ENCODE measurements around the gene ARHGAP11A.
"Not testable (repeated sequence)": the region's sequence is repeated elsewhere in the genome, so short reads cannot be mapped to it uniquely, and the experiment has no call there.

The ARHGAP11A gene, protein sequence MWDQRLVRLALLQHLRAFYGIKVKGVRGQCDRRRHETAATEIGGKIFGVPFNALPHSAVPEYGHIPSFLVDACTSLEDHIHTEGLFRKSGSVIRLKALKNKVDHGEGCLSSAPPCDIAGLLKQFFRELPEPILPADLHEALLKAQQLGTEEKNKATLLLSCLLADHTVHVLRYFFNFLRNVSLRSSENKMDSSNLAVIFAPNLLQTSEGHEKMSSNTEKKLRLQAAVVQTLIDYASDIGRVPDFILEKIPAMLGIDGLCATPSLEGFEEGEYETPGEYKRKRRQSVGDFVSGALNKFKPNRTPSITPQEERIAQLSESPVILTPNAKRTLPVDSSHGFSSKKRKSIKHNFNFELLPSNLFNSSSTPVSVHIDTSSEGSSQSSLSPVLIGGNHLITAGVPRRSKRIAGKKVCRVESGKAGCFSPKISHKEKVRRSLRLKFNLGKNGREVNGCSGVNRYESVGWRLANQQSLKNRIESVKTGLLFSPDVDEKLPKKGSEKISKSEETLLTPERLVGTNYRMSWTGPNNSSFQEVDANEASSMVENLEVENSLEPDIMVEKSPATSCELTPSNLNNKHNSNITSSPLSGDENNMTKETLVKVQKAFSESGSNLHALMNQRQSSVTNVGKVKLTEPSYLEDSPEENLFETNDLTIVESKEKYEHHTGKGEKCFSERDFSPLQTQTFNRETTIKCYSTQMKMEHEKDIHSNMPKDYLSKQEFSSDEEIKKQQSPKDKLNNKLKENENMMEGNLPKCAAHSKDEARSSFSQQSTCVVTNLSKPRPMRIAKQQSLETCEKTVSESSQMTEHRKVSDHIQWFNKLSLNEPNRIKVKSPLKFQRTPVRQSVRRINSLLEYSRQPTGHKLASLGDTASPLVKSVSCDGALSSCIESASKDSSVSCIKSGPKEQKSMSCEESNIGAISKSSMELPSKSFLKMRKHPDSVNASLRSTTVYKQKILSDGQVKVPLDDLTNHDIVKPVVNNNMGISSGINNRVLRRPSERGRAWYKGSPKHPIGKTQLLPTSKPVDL

DNA sequence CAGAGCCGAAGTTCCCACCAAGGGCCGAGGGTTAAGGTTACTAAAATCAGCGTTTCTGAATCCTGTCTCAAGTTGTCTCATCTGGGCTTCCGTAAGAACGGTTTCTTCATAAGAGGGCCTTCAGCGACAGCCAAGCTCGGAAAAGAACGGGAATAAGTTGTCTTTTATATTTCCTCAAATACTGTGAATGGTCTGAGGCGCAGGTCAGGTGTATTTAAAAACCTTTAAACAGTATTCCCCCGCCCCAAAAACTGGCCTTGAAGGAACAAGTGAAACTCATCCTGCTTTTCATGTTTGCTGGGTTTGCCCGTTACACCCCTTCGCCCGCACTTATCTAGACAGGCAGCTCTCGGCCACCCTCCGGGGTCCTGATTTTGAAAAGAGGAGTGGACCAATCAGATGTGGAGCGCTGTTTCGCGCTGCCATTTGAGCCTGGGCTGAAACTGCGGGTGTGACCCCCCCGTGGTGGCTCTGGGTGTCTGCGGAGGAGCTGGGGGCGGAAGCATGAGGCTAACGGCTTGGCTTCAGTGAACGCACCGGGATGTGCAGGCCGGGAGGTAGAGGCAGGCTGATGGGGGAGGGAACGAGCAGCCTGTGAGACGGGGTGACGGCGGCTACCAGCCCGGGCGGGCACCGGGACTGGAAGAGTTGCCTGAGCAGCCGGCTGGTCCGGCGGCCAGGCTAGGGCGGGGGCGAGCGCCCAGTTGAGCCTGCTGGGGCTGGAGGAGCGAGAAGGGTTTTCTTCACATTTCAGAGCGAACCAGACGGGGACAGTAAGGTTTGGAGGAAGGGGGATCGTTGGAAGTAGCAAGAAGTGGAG is at the start of gene ARHGAP11A:
ARHGAP11A (plus strand) TSS at position 454 of the 820 bp plus-strand sequence. CDS start 708 bp downstream, outside the sequence.
- DNase-seq: peak; percentile 93

DNA sequence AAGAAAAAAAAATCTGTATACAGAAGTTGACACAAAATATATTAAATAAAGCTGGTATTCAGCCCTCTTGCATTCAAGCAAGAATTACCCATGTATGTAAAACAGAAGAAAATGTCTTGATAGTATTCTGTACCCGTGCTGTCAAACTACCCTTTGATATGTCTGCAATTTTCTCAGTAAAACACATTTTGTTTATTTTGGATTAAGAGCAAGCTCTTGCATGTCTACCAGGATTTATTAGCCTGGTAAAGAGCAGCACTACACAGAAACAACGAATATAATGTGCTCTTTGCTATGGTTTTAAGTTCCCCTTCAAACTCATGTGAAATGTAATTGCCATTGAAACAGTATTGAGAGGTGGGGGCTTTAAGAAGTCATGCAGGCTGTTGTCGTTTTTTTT is 46.3 kb upstream of the ARHGAP11A start:
- not testable (repeated sequence) for DNase-seq

DNA sequence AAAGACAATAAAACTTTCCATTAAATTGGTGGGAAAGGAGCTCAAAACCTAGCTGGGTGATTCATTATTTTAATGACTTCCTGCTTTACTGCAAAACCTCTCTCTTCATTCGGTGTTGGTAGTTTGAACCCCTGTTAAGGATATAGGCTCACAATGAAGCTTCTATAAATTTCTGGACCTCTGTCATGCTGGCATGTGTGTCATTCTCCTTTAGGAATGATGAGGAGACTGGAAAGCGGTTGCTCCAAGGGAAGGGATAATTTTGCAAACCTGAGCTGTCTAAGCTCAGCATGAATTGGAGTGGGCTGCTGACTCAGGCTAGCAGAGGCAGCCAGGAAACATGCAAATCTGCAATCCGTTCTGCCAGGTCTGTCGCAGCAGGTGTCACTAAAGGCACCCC is 36.8 kb upstream of the ARHGAP11A start:
- DNase-seq: not testable (repeated sequence)

DNA sequence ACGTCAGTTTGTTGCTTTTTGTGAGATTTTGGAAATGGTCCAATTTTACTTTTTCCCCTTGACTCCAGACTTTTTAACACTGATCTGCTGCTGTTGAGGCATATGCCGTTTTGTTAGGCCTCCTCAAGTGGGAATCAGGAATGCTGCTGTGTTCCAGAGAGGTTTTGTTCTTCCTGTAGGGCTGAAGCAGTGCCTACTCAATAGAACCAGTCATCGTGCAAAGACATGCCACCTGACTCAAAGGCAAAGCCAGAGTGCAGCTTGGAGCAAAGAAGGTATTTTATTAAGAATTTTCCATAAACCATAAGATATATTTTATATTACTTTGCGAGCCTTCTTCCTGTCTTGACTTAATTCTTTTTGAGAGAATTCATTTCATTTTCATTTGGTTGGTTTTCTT is 29.5 kb upstream of the ARHGAP11A start:
- DNase-seq: not testable (repeated sequence)

DNA sequence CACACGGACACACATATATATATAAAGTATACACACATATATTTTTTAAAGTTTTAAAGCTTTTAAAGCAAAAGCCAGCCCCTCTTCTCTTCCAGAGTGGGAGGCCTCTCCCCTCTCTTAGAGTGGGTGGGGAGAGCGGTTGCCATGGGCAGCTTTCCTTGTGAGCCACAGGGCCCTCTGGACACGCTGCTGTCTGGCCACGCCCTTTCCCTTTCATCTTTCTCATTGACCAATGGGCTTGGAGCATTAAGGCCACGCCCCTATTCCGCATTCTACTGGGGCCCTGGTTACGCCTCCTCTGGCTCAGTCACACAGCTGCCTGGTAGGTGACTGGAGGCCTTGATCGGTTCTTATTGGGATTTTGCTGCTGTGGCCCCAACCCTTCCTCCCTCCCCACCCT is 22.2 kb upstream of the ARHGAP11A start, which contains the start of gene GOLGA8N:
GOLGA8N (plus strand) TSS at position 306 of the 400 bp plus-strand sequence.
- not testable (repeated sequence) for DNase-seq

DNA sequence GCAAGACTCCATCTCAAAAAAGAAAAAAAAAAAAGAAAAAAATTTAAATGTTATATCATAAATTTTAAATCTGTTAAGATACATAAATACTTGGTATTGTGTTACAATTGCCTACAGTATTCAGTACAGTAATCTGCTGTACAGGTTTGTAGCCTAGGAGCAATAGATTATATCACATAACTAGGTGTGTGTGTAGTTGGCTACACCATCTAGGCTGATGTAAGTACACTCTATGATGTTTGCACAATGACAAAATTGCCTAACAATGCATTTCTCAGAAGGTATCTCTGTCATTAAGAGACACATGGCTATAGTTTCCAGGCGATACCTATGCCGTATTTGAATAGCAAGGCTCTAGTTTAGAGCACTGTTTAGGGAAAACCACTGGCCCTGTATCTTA is 5.8 kb upstream of the ARHGAP11A start:
- not testable (repeated sequence) for DNase-seq

DNA sequence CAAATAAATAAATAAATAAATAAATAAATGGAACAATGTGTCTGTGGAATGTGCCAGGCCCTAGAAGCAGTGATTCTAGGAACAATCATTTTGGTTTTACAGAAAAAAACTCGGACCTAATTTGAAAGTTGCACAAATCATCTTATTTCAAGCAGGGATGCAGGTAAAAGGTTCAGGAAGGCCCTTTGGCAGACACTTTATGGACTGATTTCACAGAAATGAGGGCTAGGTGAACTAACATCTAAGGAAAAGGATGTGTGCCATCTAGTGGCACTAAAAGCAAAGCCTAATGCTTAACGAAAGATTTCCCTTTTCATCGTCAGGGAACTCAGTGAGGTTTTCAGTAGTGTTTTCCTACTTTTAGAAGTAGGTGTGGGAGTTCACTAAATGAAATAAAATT is 4.6 kb upstream of the ARHGAP11A start:
- DNase-seq: peak; percentile 45

DNA sequence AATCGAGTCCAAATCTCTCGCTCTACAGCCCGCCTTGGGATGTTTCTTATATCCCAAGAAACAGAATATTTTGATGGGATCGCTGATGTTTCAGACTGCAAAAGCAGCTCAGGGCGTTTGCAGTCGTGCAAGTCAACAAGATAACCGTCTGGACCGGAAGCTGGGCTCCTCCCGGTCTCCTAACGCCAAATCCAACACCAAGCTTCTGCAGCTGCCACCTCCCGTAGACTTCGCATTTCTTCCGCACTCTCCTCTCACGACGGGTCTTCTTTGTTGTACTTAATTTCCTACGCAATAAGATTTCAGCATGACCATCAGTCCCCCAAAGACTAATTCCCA is 623 bp upstream of the ARHGAP11A start:
- DNase-seq: not testable (repeated sequence)

DNA sequence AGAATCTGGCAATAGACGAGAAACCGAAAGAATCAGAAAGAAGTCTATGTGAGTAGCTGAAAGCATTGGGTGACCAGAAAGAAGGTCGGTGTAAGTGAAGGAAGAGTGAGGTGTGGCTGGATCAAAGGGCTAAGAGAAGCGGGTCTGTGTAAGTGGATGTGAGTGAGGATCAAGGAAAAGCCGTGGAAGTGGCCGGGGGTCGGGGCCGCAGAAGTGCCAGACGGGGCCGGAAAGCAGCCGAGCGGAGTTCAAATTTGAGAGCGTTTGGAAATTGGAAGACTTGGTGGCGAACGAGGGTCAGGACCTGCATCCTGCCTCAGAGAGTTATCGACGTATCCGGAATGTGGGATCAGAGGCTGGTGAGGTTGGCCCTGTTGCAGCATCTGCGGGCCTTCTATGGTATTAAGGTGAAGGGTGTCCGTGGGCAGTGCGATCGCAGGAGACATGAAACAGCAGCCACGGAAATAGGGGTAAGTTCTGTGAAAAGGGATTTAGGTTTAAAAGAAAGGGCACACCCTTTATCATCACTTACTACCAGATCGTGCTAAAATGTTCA is 645 bp downstream of the ARHGAP11A start:
- peak; percentile 39 for DNase-seq

DNA sequence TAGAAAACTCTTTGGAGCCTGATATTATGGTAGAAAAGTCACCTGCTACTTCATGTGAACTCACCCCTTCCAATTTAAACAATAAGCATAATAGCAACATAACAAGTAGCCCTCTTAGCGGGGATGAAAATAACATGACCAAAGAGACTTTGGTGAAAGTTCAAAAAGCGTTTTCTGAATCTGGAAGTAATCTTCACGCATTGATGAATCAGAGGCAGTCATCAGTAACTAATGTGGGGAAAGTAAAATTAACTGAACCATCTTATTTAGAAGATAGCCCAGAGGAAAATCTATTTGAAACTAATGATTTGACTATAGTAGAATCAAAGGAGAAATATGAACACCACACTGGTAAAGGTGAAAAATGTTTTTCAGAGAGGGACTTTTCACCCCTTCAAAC is 21.1 kb downstream of the ARHGAP11A start:
- DNase-seq: no peak

DNA sequence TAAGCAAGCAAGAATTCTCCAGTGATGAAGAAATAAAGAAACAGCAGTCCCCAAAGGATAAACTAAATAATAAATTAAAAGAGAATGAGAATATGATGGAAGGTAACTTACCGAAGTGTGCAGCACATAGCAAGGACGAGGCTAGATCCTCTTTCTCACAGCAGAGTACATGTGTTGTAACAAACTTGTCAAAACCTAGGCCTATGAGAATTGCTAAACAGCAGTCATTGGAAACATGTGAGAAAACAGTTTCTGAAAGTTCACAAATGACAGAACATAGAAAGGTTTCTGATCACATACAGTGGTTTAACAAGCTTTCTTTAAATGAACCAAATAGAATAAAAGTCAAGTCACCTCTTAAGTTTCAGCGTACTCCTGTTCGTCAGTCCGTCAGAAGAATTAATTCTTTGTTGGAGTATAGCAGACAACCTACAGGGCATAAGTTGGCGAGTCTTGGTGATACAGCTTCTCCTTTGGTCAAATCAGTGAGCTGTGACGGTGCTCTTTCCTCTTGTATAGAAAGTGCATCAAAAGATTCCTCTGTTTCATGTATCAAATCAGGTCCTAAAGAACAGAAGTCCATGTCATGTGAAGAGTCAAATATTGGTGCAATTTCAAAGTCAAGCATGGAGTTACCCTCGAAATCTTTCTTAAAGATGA is 21.7 kb downstream of the ARHGAP11A start:
- DNase-seq: no peak

DNA sequence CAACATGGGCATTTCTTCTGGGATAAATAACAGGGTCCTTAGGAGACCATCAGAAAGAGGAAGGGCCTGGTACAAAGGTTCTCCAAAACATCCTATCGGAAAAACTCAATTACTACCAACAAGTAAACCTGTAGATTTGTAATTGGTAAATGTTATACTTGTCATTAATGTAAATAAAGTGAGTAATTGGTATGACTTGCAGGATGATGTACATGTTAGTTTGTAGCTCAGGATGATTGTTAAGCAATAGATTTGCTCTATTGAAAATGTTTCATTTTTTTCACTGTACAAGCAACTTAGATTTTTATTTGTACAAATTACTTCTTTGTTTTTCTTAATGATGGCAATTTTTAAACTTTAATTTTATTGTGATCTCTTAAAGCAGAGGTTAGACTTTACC is 22.4 kb downstream of the ARHGAP11A start:
- DNase-seq: no peak

DNA sequence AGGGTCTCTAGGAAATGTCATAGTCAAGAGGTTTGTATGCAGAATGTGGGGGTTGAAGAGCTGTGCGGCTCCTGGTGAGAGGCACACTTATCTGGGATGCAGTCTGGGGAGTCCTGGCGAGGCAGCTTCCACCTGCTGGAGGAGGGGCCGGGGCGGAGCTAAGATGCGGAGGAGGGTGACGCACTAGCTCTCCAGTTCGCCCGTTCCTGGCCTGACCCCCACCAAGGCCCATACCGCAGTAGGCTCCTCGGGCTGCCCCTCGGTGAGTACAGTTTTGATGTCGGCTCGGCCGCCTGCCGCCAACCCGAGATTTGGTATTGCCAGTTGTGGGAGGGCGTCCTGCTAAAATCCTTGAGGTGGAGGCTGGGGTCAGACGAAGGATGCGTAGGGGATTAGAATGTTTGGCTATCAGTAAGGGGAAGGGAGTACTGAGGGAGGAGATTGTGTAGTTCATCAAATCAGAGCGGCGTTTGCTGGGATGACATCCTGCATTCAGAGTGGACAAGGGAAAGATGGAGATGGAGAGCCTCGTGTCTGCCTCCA is 26.3 kb downstream of the ARHGAP11A start, which contains the start of gene SCG5:
SCG5 (plus strand) TSS at position 194 of the 543 bp plus-strand sequence. CDS start 1,883 bp downstream, outside the sequence.
- DNase-seq: no peak

DNA sequence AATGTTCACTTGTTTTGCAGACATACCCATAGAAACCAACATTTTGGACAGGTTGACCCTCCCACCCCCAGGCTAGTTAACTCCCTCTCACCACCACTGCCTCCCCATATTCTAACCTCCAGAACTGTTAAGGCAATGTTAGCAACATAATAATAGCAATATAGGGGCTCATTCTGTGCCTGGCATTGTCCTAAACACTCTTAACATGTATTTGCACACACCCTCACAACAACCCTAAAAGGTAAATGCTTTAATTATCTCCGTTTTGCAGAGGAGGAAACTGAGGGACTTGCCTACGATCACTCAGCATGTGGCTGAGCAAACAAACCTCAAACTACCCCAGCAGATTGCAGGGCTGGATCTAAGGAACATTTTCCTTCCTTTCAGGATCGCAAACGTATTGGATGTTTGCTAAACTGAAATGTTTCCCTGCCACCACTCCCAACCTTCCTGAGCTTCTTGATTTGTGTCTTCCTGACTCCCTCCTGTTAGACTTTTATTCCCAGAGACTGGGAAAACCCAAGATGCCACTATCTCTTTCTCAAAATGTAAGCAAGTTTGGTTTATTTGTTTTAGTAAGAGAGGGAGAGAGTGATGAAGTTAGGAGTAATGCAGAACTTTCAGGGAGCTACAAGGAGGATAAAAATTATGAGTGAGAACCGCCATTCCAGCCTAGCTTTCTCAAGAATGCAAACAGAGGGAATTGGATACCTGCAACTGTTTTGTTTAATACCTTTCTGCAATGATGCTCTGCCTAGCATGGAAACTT is 27.5 kb downstream of the ARHGAP11A start:
- DNase-seq: no peak

DNA sequence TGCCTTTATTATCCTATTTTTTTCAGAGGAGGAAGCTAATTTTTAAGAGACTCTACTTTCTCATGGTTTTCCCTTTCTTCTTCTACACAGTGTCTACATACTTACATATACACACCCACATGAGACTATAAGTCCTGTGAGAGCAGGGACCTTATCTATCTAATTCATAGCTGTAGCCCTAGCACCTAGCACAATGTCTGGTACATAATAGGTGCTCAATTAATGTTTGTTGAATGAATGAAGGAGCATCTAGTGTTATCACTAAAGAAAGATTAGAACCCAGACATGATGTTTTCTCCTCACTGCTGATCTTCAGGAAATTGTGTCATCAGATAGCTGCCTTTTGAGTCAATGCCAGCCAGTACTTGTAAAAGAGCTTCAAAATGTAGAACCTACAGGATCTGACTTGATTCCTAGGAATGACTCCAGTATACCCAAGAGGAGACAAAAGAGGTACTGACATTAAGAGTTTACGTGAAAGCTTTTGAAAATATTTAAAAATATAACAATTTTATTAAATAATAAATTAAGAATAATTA is 28.7 kb downstream of the ARHGAP11A start:
- no peak for DNase-seq

DNA sequence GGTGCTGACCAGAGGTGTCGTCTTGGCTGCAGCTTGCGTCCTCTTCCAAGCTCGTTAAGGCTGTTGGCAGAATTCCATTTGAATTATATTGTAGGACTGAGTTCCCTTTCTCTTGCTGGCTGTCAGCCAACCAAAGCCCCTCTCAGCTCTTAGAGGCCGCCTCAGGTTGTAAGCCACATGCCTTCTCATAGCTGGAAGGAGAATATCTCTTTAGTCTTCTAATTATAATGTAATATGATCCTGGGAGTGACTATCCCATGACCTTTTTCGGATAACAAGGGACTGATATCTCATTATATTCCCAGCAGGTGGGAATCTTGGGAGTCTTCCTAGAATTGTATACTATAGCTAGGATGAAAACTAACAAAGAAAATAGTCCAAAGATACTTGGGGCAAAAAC is 31.0 kb downstream of the ARHGAP11A start:
- DNase-seq: no peak

DNA sequence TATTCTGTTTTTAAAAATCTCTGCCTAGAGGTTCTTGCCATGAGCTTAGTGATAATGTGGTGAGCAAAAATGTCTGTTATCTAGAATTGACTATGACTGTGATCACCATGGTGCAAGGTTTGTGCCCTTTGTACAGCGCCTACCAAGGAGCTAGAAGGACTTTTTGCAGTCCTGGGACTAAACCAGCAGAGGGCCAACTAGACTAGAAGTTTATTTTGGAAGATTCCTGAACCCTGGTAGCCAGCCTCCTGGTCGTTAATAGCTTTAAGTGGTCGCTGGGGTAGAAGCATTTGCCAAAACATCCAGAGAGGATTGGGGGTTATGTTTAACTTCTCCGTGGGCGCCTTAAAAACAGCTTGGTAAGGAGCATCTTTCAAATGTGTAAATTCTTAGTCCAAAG is 34.0 kb downstream of the ARHGAP11A start:
- DNase-seq: peak; percentile 4

DNA sequence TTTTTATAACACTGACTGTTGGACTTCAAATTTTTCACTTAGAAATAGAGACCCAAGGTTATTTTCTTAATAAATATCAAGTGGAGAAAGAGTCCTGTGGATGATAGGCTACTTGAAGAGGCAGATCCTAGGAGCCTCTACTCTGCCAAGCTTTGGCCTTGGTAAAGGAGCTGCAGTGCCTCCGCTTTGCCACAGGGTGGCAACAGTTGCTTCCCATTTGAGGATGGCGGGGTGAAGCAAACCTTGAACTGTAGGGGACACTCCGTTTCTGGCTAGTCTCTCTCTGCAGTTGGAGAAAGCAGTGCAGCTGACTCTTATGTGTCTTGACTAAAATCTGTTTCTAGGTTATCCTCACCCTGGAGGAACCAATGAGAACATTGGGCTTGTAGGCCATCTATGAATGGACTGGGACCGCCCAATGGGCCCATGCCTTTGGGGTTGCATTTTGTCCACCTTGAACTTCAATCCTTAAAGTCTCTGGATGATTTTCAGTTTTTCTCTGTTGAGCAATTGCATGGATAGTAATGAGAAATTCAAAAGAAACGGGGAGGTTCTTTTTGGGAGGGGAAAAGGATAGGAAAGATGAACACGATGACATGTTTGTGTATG is 36.0 kb downstream of the ARHGAP11A start:
- DNase-seq: peak; percentile 68

DNA sequence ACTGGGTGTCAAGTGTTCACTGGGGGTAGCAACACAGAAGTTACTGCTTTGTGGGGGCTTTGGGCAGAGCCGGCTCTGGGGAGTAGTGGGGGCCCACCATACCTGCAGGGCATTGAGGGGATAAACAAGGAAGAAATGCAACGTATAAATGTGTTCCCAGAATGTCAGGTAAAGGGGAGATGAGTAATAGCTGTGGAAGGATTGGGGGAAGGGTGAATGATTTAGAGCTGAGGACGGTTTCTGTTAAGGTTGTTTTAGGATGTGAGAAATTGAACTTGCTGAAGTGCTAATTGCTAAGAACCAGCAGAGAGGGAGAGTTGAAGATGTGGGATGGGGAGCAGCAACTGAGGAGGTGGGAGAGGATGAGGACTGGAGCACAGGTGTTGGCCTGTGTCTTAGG is 36.9 kb downstream of the ARHGAP11A start:
- no peak for DNase-seq

DNA sequence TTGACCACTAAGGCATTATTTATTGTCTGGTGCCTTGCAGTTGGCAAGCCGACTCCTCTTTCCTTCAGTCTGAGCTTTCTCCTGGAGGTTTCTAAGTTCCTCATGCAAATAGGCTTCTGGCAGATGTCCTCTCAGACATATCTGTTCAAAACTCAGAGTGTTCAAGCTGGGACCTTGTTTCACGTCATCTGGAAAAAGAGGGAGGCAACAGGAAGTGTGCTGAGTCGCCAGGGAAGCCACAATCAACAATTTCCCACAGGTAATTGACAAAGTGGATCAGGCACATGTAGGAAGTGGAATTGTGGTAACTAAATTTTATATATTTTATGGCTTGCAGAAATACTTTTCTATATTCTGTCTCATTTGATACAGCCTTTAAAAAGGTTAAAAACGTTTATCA is 40.8 kb downstream of the ARHGAP11A start:
- DNase-seq: no peak

Measured in activated CD4-positive, alpha-beta T cell treated with anti-CD3 and anti-CD28 coated beads, Interleukin-10, Interleukin-2, amounts not matched to agents 100 ng/mL and 50 ng/mL, durations not matched to agents 16 hours and 8 hours (primary cell).